Stomach (tissue), 4 donors: Measurements from ENCODE around the gene PCARE.

Experiments used
- CTCF ChIP-seq, 7 experiments: fragments of 450-650 bp in 4 of 7; fragments of 200-600 bp in 3 of 7; sonication (generic) in 3 of 7; IDR thresholded peaks; one replicate each; pipeline ENCODE4 v1.5.1; 2016 to 2019; ENCODE audit warnings: antibody characterized with exemption in 7 of 7, control low read depth in 2 of 7, mild to moderate bottlenecking in 1 of 7
- EP300 ChIP-seq: sonication (generic); formaldehyde crosslinking; IDR thresholded peaks from one replicate; pipeline ENCODE4 v1.6.1; 2017; ENCODE audit warnings: antibody characterized with exemption
- POLR2A ChIP-seq, 4 donors: fragments of 450-650 bp; IDR thresholded peaks; one replicate each; pipeline ENCODE4 v1.6.1; 2016; ENCODE audit warnings: antibody characterized with exemption in 4 of 4, control low read depth in 2 of 4, mild to moderate bottlenecking in 1 of 4, moderate library complexity in 1 of 4

- TF ChIP-seq CTCF (IDR thresholded peaks at IDR 0.05) (no peak), POLR2A (IDR thresholded peaks at IDR 0.05) (no peak), EP300 (no peak)
These were observed 30.4 kb upstream of the PCARE start for GRCh38 chr2:29104688-29105087.
